Measurements from ENCODE around the gene SETD4.

Gene SETD4

DNA sequence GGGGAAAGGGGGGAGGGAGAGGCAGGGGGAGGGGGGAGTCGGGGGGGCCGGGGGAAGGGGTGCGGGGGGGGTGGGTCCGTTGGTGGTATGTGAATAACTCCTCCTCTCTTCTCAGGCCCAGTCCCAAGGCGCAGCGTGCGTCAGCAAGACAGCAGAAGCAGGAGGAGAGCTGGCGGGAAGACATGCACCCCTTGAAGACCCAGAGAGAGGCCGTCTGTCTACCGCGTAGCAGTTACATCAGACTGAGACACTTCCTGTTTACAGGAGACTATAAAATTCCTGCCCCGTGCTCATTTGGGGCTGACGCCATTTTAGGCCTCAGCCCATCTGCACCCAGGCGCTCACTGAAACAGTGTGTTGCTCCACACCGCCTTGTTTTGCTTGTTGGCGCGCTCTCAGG lies 55.3 kb downstream of the SETD4 start:
- DNase-seq (ENCODE audit: low spot score): no peak

DNA sequence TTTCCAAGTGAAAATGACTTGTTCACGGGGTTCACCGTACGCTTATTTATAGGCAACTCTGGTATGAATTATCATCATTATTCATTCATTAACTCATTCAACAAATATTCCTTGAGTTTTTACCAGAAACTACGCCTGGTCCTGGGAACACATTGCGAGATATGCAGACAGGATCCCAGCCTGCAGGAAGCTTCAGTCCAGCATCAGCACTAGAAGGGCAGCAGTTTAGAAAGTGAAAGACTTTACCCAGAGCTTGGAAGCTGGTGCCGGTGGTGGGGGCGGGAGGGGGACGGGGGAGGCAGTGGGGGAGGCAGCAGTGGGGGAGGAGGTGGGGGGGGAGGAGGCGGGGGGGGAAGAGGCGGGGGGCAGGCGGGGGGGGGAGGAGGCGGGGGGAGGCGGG lies 55.9 kb downstream of the SETD4 start:
- no peak for DNase-seq (ENCODE audit: low spot score)

DNA sequence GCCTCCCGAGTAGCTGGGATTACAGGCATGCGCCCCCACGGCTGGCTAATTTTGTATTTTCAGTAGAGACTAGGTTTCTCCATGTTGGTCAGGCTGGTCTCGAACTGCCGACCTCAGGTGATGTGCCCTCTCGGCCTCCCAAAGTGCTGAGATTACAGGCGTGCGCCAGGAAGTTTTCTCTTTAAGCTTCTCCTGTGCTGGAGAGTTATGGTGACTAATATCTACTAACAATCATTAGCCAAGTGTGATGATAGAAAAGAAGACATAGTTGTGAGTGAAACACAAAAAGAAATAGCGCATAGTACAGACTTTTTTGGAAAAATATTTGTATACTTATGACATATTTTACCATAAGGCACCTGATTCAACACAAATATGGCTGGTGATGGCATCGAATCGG lies 56.5 kb downstream of the SETD4 start:
- DNase-seq (ENCODE audit: low spot score): no peak

DNA sequence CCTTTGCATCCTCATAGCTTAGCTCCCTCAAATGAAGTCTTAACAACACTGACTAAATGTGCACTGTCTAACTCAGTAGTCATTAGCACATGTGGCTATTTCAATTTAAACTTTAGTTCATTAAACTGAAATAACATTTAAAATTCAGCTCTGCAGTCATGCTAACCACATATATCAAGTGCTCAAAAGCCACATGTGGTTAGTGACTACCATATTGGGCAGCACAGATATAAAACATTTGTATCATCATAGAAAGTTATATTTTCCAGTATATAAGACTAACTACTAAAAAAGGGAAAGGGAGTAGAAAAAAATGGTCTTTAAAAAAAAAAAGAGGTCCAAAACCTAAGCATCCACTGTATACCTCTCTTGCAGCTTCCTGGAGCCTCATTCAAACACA lies 64.1 kb downstream of the SETD4 start:
- DNase-seq (ENCODE audit: low spot score): no peak

DNA sequence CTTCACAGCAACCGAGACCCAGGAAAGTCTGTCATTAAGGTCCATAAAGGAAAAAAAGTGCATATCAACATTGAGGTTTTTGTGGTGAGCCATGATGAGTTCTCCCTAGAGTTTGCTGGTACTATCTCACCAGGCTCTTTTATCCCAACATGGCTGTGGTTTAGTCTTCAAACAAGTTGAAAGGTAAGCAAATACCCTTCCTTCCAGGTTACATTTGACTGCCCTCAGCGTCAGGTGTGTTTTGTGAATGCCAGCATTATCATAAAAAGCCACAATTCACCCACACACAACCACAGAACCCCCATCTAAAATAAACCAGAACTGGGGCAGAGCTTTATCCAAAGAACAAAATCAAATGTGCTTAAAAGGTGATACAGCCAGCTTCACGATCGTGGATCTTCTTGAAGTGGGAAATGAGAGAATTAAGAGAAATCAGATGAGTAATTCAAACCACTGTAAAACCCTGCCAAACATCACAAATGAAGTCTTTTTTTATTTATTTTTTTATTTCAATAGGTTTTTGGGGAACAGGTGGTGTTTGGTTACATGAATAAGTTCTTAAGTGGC lies 64.7 kb downstream of the SETD4 start:
- DNase-seq (ENCODE audit: low spot score): no peak

DNA sequence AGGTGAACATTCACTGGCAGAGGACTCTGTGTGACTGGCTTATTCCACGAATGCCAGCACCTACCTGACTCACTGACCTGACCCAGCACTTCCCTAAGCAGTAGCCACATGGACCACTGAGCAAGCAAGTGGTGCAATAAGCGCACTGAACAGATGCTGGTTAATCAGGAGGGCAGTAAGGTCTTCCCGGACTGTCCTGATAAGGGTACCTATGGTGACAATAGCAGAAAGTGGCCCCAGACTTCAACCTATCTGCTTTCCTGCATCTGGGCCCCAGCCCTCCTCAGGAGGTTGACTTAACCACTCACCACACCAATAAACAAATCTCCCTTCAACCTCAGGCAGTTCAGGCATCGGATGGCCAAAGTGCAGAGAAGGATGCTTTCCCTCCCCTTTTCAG lies 65.7 kb downstream of the SETD4 start:
- DNase-seq (ENCODE audit: low spot score): no peak

DNA sequence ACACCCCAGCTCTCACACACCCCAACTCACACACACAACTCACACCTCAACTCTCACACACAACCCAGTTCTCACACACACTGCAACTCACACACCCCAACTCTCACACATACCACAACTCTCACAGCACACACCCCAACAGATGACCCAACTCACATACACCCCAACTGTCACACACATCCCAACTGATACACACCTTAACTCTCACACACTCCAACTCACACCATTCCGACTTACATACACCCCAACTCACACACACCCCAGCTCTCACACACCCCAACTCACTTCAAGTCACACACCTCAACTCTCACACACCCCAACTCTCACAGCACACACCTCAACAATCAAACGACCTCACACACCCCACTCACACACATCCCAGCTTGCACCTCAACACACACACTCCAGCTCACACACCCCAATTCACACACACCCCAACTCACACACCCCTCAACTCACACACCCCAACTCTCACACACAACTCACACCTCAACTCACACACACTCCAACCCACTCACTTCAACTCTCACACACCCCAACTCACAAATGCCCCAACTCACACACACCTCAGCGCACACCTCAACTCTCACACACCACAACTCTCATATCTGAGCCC lies 66.3 kb downstream of the SETD4 start:
- DNase-seq (ENCODE audit: low spot score): no peak

DNA sequence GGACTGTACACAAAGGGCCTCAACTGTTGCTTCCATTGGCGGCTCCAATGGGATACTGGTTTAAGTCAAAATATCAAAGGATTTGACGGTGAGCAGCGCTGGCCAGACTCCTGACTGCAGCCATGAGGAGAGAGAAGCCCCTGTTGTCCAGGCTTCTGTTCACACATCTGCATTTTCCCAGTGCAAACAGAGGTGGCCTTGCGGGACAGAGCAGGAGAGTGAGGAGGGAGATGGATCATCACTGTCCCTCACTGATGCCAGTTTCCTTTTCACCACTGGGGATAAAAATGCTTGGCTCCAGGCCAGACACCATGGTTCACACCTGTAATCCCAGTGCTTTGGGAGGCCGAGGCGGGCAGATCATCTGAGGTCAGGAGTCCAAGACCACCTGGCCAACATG lies 69.2 kb downstream of the SETD4 start:
- DNase-seq (ENCODE audit: low spot score): no peak

DNA sequence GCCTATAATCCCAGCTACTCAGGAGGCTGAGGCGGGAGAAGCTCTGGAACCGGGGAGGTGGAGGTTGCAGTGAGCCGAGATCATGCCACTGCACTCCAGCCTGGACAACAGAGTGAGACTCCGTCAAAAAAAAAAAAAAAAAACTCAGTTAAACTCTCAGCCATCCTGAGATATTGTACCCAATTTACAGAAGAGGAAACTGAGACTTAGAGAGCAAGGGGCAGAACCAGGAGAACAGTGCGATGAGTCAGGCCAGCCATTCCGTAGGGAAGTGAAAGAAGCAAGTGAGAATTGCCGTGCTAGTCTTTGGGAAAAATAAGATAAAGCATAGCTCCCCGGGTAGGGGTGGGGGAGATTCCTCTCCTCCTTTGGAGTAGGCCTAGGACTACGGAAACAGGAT lies 69.7 kb downstream of the SETD4 start:
- no peak for DNase-seq (ENCODE audit: low spot score)

DNA sequence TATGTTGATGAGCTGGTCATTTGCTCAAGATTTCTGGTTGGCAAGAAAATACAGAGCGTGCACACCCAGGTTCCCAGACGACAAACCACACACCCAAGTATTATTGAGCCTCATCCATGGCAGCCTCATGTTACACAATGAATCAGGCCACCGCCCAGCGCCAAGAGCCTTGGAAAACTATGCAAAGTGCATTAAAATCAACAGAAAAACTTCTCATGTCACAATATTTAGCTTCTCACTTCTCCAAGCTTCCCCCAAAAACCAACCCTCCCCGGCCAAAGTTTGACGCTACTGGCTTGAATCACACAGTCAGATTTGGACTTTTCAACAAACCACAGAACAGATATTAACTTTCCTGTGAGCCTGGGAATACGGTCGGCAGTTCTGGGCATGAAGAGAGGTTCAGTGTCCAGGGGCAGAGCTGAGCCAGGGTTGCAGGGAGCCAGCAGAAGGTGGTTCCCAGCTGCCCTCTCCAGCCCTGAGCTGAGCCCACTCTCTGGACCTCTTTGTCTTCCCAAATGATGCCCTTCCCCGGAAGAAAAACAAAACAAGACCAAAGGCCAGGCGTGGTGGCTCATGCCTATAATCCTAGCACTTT lies 71.1 kb downstream of the SETD4 start:
- DNase-seq (ENCODE audit: low spot score): no peak

DNA sequence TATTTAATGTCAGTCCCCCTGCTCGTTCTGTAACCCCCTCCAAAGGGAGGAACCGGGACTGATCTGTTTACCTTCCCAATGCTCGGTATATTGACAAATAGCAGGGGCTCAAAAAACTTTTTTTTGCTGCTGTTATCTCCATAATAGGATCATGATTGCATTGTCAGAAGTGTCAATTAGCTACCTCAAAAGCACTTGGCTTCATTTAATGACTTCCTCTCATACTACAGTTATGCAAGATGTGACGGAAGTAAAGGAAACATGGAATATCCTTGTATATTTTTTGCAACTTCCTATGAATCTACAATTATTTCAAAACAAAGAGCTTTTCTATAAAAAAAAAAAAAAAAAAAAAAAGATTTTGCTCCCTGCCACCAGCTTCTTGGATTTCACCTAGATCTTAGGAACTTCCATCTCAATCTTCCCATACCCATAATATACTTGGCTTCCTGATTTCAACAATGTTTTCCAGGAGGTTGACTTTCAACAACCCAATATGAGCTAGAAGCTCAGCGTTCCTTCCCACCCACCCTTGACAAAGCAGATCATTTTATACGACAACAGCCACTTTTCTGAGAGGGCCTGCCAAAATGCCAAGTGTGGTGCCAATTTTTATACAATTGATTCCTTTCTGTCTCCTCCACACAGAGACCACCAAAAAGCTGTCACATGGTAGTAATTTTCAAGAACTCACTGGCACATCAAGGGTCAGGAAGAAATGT lies 71.7 kb downstream of the SETD4 start:
- DNase-seq (ENCODE audit: low spot score): no peak

DNA sequence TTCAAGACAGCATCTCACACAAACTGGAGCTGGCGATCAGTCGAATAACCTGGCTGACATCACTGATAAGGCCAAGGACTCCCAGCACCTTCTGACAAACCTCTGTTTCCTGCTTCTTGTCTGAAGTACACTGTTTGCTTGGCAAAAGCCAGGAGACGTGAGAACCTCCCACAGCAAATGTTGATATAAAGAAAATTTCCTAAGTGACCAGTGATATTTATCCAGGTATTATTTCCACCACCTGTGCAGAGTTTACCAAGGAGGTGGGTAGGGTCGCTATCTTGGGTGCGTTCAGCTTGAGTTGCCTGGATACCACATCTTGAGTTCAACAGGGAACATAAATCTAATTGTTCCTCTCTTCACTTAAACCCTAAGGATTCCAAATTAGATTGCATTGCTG lies 72.9 kb downstream of the SETD4 start:
- DNase-seq (ENCODE audit: low spot score): no peak

DNA sequence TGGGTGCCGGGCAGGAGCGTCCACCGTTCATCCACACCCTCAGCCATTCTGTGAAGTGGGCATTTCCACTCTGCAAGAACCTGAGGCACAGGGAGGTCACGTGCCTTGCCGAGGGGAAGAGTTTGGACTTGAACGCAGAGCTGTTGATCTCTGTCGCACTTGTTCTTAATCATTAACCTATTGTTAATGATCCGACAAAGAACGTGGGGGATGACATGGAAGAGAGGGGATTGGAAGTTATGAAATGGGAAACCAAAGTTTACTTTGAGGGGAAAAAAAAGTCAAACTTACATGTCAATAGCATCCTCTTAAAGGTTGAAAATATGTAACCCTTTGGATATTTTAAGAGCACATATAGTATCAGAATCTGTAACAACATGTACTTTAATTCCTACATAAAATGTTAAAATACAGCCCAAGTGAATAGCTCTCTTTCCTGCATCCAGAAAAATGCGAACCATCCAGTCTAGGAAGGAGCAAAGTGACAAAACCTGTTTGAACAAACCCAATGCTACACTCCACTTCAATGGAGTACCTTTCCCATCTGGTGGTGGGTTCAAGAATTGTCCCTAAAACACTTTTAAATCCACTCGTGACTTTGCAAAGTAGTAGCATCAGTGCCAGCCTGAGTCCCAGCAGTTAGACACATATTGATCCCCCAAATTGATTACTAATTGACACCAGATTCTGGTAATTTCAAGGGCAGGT lies 75.5 kb downstream of the SETD4 start:
- DNase-seq (ENCODE audit: low spot score): no peak
